SK-N-SH (cell line): Measurements from ENCODE around the gene SMIM26. TPM values are rescaled to one million over a fixed set of nuclear protein-coding genes. Genes with fewer than 3 reads are reported as not detected.

Experiments used
- CTCF ChIA-PET: fragments of 300-600, 350-600 bp; formaldehyde crosslinking; extraction: SDS; loops from one replicate; lab custom pipeline; 2021; lab: Yijun Ruan, JAX
- POLR2A ChIA-PET: fragments of 350-600 bp; sonication (Branson Sonifier 250); formaldehyde crosslinking; extraction: SDS; loops from one replicate; lab custom pipeline; 2020; ENCODE audit warnings: antibody characterized with exemption, inconsistent platforms; lab: Yijun Ruan, JAX
- DNase-seq: peaks from one replicate; pipeline ENCODE4 v3.0.0; 2012
- H2AFZ ChIP-seq: fragments of 200-600 bp; sonication (generic); 2 replicates; pipeline ENCODE4 v1.8.1; 2016; ENCODE audit warnings: antibody characterized with exemption, mild to moderate bottlenecking, low read depth
- H3F3A ChIP-seq: fragments of 200-600 bp; sonication (generic); replicated peaks from 2 replicates; pipeline ENCODE3; 2016; ENCODE audit warnings: antibody characterized with exemption, mild to moderate bottlenecking; ENCODE audit not compliant: insufficient read depth
- H3K27ac ChIP-seq, 2 experiments: fragments of 200-500 bp in 1 of 2; fragments of 200-600 bp in 1 of 2; sonication (Bioruptor generic) in 1 of 2; sonication (generic), shearing (Covaris generic) in 1 of 2; 2 replicates each; pipeline versions ENCODE4 v1.5.1 to v1.6.1; 2014 to 2016; ENCODE audit warnings: low read depth in 2 of 2, inconsistent platforms in 1 of 2, low read length in 1 of 2, mild to moderate bottlenecking in 1 of 2, mixed read lengths in 1 of 2
- H3K27me3 ChIP-seq: fragments of 200-600 bp; sonication (generic), shearing (Covaris generic); 2 replicates; pipeline ENCODE4 v1.6.1; 2016; ENCODE audit warnings: mixed run types; ENCODE audit not compliant: insufficient read depth
- H3K36me3 ChIP-seq, 2 experiments: fragments of 200-500 bp in 1 of 2; fragments of 200-600 bp in 1 of 2; sonication (Bioruptor generic) in 1 of 2; sonication (generic) in 1 of 2; replicated peaks in 1 of 2; 2 replicates each; pipeline versions ENCODE3 to v1.5.1; 2014 to 2016; ENCODE audit warnings: low read length in 1 of 2, mild to moderate bottlenecking in 1 of 2; ENCODE audit not compliant: insufficient read depth in 2 of 2, control insufficient read depth in 1 of 2
- H3K4me1 ChIP-seq, 2 experiments: fragments of 200-500 bp in 1 of 2; fragments of 200-600 bp in 1 of 2; sonication (Bioruptor generic) in 1 of 2; sonication (generic), shearing (Covaris generic) in 1 of 2; 2 replicates each; pipeline versions ENCODE4 v1.5.1 to v1.6.1; 2014 to 2016; ENCODE audit warnings: low read depth in 1 of 2, low read length in 1 of 2, mixed run types in 1 of 2; ENCODE audit not compliant: insufficient read depth in 2 of 2, control insufficient read depth in 1 of 2
- H3K4me2 ChIP-seq: fragments of 200-600 bp; sonication (generic), shearing (Covaris generic); 2 replicates; pipeline ENCODE4 v1.6.1; 2017; ENCODE audit warnings: mixed run types
- H3K4me3 ChIP-seq, 2 experiments: fragments of 200-500 bp in 1 of 2; fragments of 200-600 bp in 1 of 2; sonication (Bioruptor generic) in 1 of 2; sonication (generic), shearing (Covaris generic) in 1 of 2; 2 replicates each; pipeline versions ENCODE4 v1.5.1 to v1.8.1; 2014 to 2016; ENCODE audit warnings: low read depth in 2 of 2, inconsistent platforms in 1 of 2, low read length in 1 of 2, mild to moderate bottlenecking in 1 of 2, mixed read lengths in 1 of 2, moderate library complexity in 1 of 2
- H3K79me2 ChIP-seq: fragments of 200-600 bp; sonication (generic); 2 replicates; pipeline ENCODE4 v1.8.1; 2017; ENCODE audit warnings: mild to moderate bottlenecking; ENCODE audit not compliant: insufficient read depth
- H3K9ac ChIP-seq: fragments of 200-600 bp; sonication (generic); 2 replicates; pipeline ENCODE4 v1.6.1; 2017; ENCODE audit warnings: mixed run types
- H3K9me2 ChIP-seq: fragments of 200-600 bp; sonication (generic); 2 replicates; pipeline ENCODE4 v1.6.1; 2017; ENCODE audit warnings: mixed run types
- H3K9me3 ChIP-seq: fragments of 200-600 bp; sonication (generic); 2 replicates; pipeline ENCODE4 v1.6.1; 2017; ENCODE audit warnings: mixed run types, mild to moderate bottlenecking, moderate library complexity
- H4K20me1 ChIP-seq: fragments of 200-600 bp; sonication (generic); 2 replicates; pipeline ENCODE4 v1.6.1; 2017; ENCODE audit warnings: mild to moderate bottlenecking, mixed run types; ENCODE audit not compliant: insufficient read depth
- ELF1 ChIP-seq: IDR thresholded peaks from 2 replicates; pipeline ENCODE4 v1.4.0; 2012
- EZH2phosphoT487 ChIP-seq: fragments of 200-600 bp; sonication (generic); IDR thresholded peaks from 2 replicates; pipeline ENCODE4 v1.6.1; 2017; ENCODE audit warnings: low read depth, mixed run types, mild to moderate bottlenecking, antibody characterized with exemption, moderate library complexity, borderline replicate concordance
- FOXJ3 ChIP-seq: sonication (generic); formaldehyde crosslinking; IDR thresholded peaks from 2 replicates; pipeline ENCODE4 v1.5.1; 2020; ENCODE audit warnings: mild to moderate bottlenecking, missing genetic modification reagents
- JUND ChIP-seq: IDR thresholded peaks from 2 replicates; pipeline ENCODE4 v1.4.0; 2012
- MAX ChIP-seq: IDR thresholded peaks from 2 replicates; pipeline ENCODE4 v1.4.0; 2012; ENCODE audit warnings: low read depth
- MXI1 ChIP-seq: IDR thresholded peaks from 2 replicates; pipeline ENCODE4 v1.6.1; 2012; ENCODE audit warnings: mild to moderate bottlenecking, low read depth, low read length, improper control_type of control experiment
- POLR2AphosphoS5 ChIP-seq: IDR thresholded peaks from 2 replicates; pipeline ENCODE4 v1.6.1; 2012; ENCODE audit warnings: low read depth, low read length
- RCOR1 ChIP-seq: fragments of 150-350 bp; IDR thresholded peaks from 2 replicates; pipeline ENCODE4 v1.6.1; 2017; ENCODE audit warnings: antibody characterized with exemption, low read length
- REST ChIP-seq: IDR thresholded peaks from 2 replicates; pipeline ENCODE4 v1.6.1; 2012; ENCODE audit warnings: mild to moderate bottlenecking, low read depth, low read length, moderate library complexity
- SIN3A ChIP-seq: IDR thresholded peaks from 2 replicates; pipeline ENCODE4 v1.6.1; 2012; ENCODE audit warnings: low read depth, mild to moderate bottlenecking, low read length, moderate library complexity, borderline replicate concordance
- USF1 ChIP-seq: IDR thresholded peaks from 2 replicates; pipeline ENCODE4 v1.4.0; 2012; ENCODE audit warnings: low read depth, borderline replicate concordance
- WGBS: methylation state at CpG from one replicate; pipeline ENCODE4 v1.1.6; 2017; ENCODE audit warnings: low lambda C conversion rate; 5-methylcytosine and 5-hydroxymethylcytosine counted together
- polyA plus RNA-seq, 3 experiments: library from polyadenylated mRNA; depleted of rRNA; stranded (reverse); fragments of >200 nt; gene quantifications; 2 replicates each; pipeline ENCODE4 v1.2.3, GENCODE V29; 2012

SMIM26 gene
- polyA plus RNA-seq, 1 of the 3 experiments (the other 2 are of a cell fraction), result 155 TPM

GRCh38 chr20:18571009-18571408 is 3.8 kb downstream of the SMIM26 start:
- no peak for TF ChIP-seq REST
- TF ChIP-seq ELF1, result no peak
- no peak for TF ChIP-seq FOXJ3 (CRISPR knock-in tag)
- Histone ChIP-seq H3K4me3 (no peak overlapping the region), H3K27ac (no peak overlapping the region), H3K9me2 (no peaks in the 10 kb centered on the region), H3K4me2 (no peak overlapping the region), H3F3A (peaks cover 12% of the 10 kb centered on the region), H3K79me2 (peaks cover 23% of the 10 kb centered on the region), H4K20me1 (no peaks in the 10 kb centered on the region), H3K9ac (no peak overlapping the region), H2AFZ (no peak overlapping the region), H3K9me3 (no peaks in the 10 kb centered on the region), H3K4me1 (peaks cover 0 to 4% of the 10 kb centered on the region in 2 experiments; a peak in 1 of 4 replicates), H3K36me3 (peaks cover 12 to 16% of the 10 kb centered on the region in 2 experiments), H3K27me3 (no peaks in the 10 kb centered on the region)
- 90% methylated on average over 2 of the region's 2 CpGs for WGBS
- ChIA-PET CTCF (no interaction called here), POLR2A (no interaction called here)
- no peak for DNase-seq

- H2AFZ ChIP-seq, result no peak overlapping the region
- H3K27ac ChIP-seq, result no peak overlapping the region
- H4K20me1 ChIP-seq, result no peaks in the 10 kb centered on the region
- H3K79me2 ChIP-seq, result peaks cover 23% of the 10 kb centered on the region
- TF ChIP-seq POLR2AphosphoS5 (no peak), USF1 (no peak), RCOR1 (no peak), SIN3A (no peak), MXI1 (no peak), MAX (no peak), EZH2phosphoT487 (no peak), JUND (no peak)
- no peaks in the 10 kb centered on the region for H3K27me3 ChIP-seq
- H3K4me2 ChIP-seq, result no peak overlapping the region
- no peaks in the 10 kb centered on the region for H3K9me2 ChIP-seq
- H3K9ac ChIP-seq, result no peak overlapping the region
- POLR2A ChIA-PET, result no interaction called here
- peaks cover 0 to under 1% of the 10 kb centered on the region in 2 experiments; a peak in 1 of 4 replicates for H3K4me1 ChIP-seq
- no peak overlapping the region for H3K4me3 ChIP-seq
- no peak for DNase-seq
- H3K36me3 ChIP-seq, result peaks cover 12 to 16% of the 10 kb centered on the region in 2 experiments
- CTCF ChIA-PET, result no interaction called here
- no peaks in the 10 kb centered on the region for H3K9me3 ChIP-seq
- peaks cover 9% of the 10 kb centered on the region for H3F3A ChIP-seq
- WGBS, result 98% methylated on average over 2 of the region's 2 CpGs
Measured at GRCh38 chr20:18571578-18571977, 4.3 kb downstream of the SMIM26 start.
